ENCODE results near the gene TIMP2. TPM values are rescaled to one million over a fixed set of nuclear protein-coding genes. Genes with fewer than 3 reads are reported as not detected.

The TIMP2 gene
- total RNA-seq, 3 donors from 2014 or later: 72.0 to 344 (median 112) TPM

GRCh38 chr17:78962345-78962983 is 37.3 kb upstream of the TIMP2 start:
- no peaks in the 10 kb centered on the region for H3K36me3 ChIP-seq
- no peak for TF ChIP-seq POLR2A (IDR thresholded peaks at IDR 0.05)
- no peak for TF ChIP-seq CTCF (IDR thresholded peaks at IDR 0.05)
- no peak for TF ChIP-seq POLR2AphosphoS5 (IDR thresholded peaks at IDR 0.05)
- no peaks in the 10 kb centered on the region for H3K27me3 ChIP-seq
- H3K4me1 ChIP-seq: no peaks in the 10 kb centered on the region
- no peaks in the 10 kb centered on the region for H3K9me3 ChIP-seq
- intact Hi-C loops (cut with DNase I; ENCODE audit: low total_unique reads): no loop called here
- H3K27ac ChIP-seq: no peak overlapping the region
- H3K4me3 ChIP-seq: no peak overlapping the region
- no peak for DNase-seq (ENCODE audit: low spot score in 2 of 2)

GRCh38 chr17:78961571-78961970 is 36.4 kb upstream of the TIMP2 start:
- H3K4me1 ChIP-seq: no peaks in the 10 kb centered on the region
- intact Hi-C loops (cut with DNase I; ENCODE audit: low total_unique reads): no loop called here
- no peak overlapping the region for H3K4me3 ChIP-seq
- H3K36me3 ChIP-seq: no peaks in the 10 kb centered on the region
- no peaks in the 10 kb centered on the region for H3K9me3 ChIP-seq
- TF ChIP-seq POLR2AphosphoS5 (IDR thresholded peaks at IDR 0.05) (no peak), CTCF (IDR thresholded peaks at IDR 0.05) (no peak), POLR2A (IDR thresholded peaks at IDR 0.05) (no peak)
- DNase-seq (ENCODE audit: low spot score in 2 of 2): no peak
- no peak overlapping the region for H3K27ac ChIP-seq
- H3K27me3 ChIP-seq: no peaks in the 10 kb centered on the region

GRCh38 chr17:78960928-78961327 is 35.7 kb upstream of the TIMP2 start:
- intact Hi-C loops (cut with DNase I; ENCODE audit: low total_unique reads): no loop called here
- Histone ChIP-seq H3K4me3 (no peak overlapping the region), H3K9me3 (no peaks in the 10 kb centered on the region), H3K27ac (no peak overlapping the region), H3K27me3 (no peaks in the 10 kb centered on the region), H3K36me3 (no peaks in the 10 kb centered on the region), H3K4me1 (no peaks in the 10 kb centered on the region)
- TF ChIP-seq POLR2A (IDR thresholded peaks at IDR 0.05): no peak
- no peak for TF ChIP-seq POLR2AphosphoS5 (IDR thresholded peaks at IDR 0.05)
- no peak for TF ChIP-seq CTCF (IDR thresholded peaks at IDR 0.05)
- DNase-seq (ENCODE audit: low spot score in 2 of 2): peak in 1 of 2 donors; percentile 42

GRCh38 chr17:78959803-78960202 is 34.6 kb upstream of the TIMP2 start:
- no peak for DNase-seq (ENCODE audit: low spot score in 2 of 2)
- Histone ChIP-seq H3K9me3 (no peaks in the 10 kb centered on the region), H3K4me1 (no peaks in the 10 kb centered on the region), H3K27ac (no peak overlapping the region), H3K36me3 (no peaks in the 10 kb centered on the region), H3K27me3 (no peaks in the 10 kb centered on the region), H3K4me3 (no peak overlapping the region)
- TF ChIP-seq POLR2A (IDR thresholded peaks at IDR 0.05) (no peak), CTCF (IDR thresholded peaks at IDR 0.05) (no peak), POLR2AphosphoS5 (IDR thresholded peaks at IDR 0.05) (no peak)
- intact Hi-C loops (cut with DNase I; ENCODE audit: low total_unique reads): no loop called here

GRCh38 chr17:78958641-78959127 is 33.5 kb upstream of the TIMP2 start:
- DNase-seq (ENCODE audit: low spot score in 2 of 2): no peak
- no peak overlapping the region for H3K27ac ChIP-seq
- H3K9me3 ChIP-seq: no peaks in the 10 kb centered on the region
- TF ChIP-seq POLR2A (IDR thresholded peaks at IDR 0.05) (no peak), CTCF (IDR thresholded peaks at IDR 0.05) (no peak), POLR2AphosphoS5 (IDR thresholded peaks at IDR 0.05) (no peak)
- H3K36me3 ChIP-seq: no peaks in the 10 kb centered on the region
- intact Hi-C loops (cut with DNase I; ENCODE audit: low total_unique reads): no loop called here
- H3K4me1 ChIP-seq: no peaks in the 10 kb centered on the region
- H3K27me3 ChIP-seq: no peaks in the 10 kb centered on the region
- H3K4me3 ChIP-seq: no peak overlapping the region

All from breast epithelium (tissue), 4 donors.